WI38 (cell line): Measurements from ENCODE around the gene FRMD7.
"Not testable (repeated sequence)": the region's sequence is repeated elsewhere in the genome, so short reads cannot be mapped to it uniquely, and the experiment has no call there.

Experiments used
- H3K4me3 ChIP-seq: 2 replicates; pipeline ENCODE4 v1.5.1; 2011; ENCODE audit warnings: low read depth, mild to moderate bottlenecking, control low read depth, low read length
- TF ChIP-seq, protein P1 (sequence below): IDR thresholded peaks from 2 replicates; pipeline ENCODE4 v1.5.1; 2012; ENCODE audit warnings: low read depth, mild to moderate bottlenecking, control low read depth, low read length

Gene FRMD7, protein sequence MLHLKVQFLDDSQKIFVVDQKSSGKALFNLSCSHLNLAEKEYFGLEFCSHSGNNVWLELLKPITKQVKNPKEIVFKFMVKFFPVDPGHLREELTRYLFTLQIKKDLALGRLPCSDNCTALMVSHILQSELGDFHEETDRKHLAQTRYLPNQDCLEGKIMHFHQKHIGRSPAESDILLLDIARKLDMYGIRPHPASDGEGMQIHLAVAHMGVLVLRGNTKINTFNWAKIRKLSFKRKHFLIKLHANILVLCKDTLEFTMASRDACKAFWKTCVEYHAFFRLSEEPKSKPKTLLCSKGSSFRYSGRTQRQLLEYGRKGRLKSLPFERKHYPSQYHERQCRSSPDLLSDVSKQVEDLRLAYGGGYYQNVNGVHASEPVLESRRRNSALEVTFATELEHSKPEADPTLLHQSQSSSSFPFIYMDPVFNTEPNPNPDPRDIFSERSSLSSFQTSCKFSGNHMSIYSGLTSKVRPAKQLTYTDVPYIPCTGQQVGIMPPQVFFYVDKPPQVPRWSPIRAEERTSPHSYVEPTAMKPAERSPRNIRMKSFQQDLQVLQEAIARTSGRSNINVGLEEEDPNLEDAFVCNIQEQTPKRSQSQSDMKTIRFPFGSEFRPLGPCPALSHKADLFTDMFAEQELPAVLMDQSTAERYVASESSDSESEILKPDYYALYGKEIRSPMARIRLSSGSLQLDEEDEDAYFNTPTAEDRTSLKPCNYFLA

DNA sequence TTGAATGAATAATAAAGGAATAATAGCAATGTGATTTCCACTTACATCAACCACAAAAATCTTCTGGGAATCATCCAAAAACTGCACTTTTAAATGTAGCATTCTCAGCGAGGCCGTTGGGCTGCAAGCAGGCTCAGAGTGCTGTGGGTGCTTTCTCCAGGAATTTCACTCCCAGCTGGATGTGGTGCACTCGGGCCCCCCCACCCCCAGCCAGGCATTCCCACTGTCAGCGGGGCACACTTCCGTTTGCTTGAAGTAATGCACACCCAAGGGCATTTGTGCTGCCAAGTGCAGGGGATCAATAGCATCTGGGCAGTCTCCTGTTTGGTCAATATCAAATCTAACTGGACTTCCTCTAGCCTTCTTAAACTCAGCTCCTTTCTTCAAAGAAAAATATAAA is at the start of gene FRMD7:
Gene FRMD7, minus strand, starts transcription at position 278 of the 400 bp plus-strand sequence. Its CDS starts 176 bp downstream, at position 102.
- TF ChIP-seq, protein P1, sequence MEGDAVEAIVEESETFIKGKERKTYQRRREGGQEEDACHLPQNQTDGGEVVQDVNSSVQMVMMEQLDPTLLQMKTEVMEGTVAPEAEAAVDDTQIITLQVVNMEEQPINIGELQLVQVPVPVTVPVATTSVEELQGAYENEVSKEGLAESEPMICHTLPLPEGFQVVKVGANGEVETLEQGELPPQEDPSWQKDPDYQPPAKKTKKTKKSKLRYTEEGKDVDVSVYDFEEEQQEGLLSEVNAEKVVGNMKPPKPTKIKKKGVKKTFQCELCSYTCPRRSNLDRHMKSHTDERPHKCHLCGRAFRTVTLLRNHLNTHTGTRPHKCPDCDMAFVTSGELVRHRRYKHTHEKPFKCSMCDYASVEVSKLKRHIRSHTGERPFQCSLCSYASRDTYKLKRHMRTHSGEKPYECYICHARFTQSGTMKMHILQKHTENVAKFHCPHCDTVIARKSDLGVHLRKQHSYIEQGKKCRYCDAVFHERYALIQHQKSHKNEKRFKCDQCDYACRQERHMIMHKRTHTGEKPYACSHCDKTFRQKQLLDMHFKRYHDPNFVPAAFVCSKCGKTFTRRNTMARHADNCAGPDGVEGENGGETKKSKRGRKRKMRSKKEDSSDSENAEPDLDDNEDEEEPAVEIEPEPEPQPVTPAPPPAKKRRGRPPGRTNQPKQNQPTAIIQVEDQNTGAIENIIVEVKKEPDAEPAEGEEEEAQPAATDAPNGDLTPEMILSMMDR, result no peak
- no peak within 1 kb of the TSS for H3K4me3 ChIP-seq

DNA sequence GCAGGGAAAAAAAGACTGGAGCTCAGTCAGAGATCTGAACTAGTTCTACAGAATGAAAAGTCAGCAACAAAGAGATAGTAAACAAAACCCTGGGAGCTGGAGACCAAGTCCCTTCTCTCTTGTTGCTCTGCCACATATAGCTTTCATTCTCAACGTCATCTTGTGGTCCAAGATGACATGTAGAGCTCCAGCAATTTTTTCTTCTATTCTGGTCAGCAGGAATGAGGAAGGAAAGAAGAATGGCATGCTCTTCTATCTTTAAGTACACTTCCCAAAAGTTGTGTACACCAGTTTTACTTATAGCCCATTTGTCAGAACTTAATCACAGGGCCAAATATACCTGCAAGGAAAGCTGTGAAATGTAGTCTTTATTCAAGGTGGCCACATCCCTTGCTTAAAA is 45.8 kb upstream of the FRMD7 start:
- TF ChIP-seq, protein P1, result no peak

DNA sequence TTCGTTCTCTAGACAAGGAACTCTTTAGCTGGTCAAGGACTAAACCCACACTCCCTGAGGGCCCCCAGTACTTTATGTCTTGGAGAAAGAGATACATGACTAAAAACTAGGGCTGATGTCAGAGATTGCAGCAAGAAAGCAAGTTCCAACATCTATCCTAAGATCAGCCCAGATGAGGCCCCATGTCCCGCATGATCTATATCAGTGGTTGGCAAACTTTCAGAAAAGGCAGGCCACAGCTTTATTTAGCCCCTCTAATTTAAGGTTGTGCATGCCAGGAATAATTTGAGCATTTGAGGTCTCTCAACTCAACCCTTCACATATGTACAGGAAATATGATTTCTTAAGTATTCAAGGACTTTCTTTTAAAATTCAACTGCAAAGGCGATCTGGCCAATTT is 44.1 kb upstream of the FRMD7 start:
- TF ChIP-seq, protein P1, result no peak
- H3K4me3 ChIP-seq, result no peak overlapping the region

More for the DNA sequence above, 45.8 kb upstream of the FRMD7 start:
- no peak overlapping the region for H3K4me3 ChIP-seq

DNA sequence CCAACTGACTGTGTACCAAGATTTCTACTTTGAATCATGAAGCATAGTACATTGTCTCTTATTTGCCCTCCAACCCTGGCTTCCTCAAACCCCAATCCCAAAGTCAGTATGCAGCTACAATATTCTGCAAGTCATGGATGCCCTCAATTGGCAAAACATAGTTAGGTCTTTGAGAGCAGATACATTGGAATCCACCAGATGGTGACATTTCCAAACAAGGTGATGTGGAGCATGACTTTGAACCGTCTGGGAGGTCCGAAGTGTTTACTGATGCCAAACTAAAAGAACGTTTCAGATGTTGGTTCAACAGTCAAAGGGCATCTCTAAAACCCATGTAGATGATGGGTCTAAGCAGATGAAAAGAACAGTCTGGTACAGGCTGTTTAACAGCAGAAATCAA is 43.7 kb upstream of the FRMD7 start:
- no peak overlapping the region for H3K4me3 ChIP-seq
- TF ChIP-seq, protein P1, result no peak

DNA sequence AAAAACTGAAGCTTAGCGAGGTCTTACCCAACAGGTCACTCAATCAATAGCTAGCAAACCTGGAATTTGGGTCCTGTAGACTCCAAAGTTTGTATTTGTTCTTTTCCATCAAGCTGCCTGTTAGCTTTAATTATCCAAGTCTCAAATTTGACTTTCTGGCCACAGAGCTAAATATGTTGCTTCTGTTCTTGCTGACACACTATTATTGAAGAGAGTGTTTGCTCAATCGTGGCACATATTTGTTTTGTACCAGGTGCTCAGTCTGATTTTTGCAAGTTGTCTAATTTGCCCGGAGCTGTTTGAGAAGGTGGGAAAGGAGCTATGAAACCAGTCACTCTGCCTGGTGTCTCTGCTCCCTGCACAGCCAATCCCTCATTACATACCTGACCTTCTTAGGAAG is 41.7 kb upstream of the FRMD7 start:
- no peak overlapping the region for H3K4me3 ChIP-seq
- TF ChIP-seq, protein P1, result no peak

DNA sequence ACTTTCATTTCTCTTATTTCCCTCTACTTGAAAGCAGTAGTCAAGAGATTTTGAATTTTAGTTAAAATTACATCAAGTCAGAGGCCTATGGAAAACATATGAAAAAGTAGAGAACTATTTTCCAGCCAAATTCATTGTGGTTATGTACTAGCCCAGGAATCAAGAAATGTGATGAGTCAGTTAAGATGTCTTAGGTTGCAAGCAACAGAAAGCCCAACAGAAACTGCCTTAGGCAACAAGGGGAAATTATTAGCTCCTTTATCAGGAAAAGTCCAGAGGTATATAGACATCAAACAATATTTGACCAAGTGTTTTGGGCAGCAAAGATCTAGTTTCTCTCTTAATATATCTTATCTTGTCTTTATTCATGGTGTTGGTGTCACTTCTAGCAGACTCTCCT is 37.8 kb upstream of the FRMD7 start:
- TF ChIP-seq, protein P1, result no peak
- no peak overlapping the region for H3K4me3 ChIP-seq

DNA sequence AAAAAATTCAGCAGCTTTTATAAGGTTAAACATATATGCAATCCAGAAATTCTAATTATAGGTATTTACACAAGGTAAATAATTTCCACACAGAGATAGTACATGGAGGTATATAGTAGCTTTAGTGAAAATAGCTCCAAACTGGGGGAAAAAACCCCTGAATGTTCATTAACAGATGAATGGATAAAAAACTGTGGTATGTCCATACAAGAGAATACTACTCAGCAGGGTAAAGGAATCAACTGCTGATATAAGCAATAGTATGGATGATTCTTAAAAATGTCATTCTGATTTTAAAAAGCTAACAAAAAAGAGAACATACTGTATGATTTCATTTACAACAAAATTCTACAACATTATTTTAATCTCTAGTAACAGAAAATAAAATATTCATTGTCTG is 37.2 kb upstream of the FRMD7 start:
- H3K4me3 ChIP-seq, result no peak overlapping the region
- TF ChIP-seq, protein P1, result no peak

DNA sequence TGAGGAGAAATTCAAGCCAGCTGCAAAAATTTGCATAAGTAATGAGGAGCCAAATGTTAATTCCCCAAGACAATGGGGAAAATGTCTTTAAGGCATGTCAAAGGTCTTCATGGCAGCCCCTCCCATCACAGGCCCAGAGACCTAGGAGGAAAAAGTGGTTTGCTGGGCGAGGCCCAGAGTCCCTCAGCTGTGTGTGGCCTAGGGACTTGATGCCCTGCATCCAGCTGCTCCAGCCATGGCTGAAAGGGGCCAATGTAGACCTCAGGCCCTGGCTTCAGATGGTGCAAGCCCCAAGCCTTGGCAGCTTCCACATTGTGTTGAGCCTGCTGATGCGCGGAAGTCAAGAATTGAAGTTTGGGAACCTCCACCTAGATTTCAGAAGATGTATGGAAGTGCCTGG is 35.3 kb upstream of the FRMD7 start:
- not testable (repeated sequence) for H3K4me3 ChIP-seq
